Activated T-cell treated with anti-CD3 and anti-CD28 coated beads, Interleukin-2, amount 50 U/mL, for 1 hour (primary cell): ENCODE measurements around the gene MICAL3.

Source experiments
- DNase-seq: peaks from one replicate; pipeline ENCODE4 v3.0.0-alpha.2; 2020

Gene MICAL3

DNA sequence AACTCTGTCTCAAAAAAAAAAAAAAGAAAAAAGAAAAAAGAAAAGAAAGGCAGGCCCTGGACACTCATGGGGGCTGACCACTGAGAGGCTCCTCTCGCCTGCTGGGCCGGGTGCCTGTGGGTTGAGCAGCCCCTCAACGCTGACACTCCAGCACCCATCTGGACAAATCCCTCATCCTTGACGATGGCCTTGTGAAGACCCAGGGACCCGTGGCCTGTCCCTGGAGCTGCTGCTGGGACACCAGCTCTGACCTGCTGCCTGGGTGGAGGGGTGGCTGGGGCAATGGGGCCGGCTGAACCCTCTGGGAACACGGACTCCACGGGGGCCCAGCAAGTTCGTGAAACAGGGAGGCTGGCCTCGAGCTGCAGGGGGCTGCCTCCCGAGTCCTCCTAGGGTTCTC is 239.6 kb downstream of the MICAL3 start:
- no peak for DNase-seq

DNA sequence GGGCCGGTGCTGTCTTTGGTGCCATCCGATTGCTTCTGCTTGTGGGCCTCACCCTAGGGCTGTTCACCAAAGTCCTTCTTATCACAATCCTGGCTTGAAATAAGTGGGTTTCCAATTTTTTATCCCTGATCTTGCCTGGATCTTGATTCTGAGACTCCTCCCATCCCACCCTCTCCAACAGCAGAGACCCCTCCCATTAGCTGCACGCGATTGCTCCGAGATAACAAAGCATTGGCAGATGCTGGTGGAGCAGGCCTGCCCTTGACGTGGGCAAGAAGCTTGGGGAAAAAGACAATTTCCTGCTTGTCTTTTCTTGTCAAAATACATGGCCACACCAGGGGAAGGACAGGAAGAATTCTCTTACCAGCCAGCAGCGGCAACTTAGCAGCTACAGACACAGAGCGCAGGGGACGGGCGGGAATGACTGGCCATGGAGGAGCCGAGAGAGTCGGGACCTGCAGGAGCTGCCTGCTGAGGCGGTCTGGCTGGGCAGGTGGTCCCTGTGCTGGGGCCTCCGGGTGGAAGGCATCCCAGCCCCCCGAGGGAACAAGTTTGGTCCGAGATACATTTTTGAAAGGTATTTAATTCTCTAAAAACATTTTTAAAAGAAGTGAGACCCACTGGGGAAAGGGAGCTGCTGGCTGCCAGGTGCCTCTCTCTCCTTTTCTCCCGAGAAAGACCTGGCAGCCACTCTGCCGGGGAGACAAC is 240.4 kb downstream of the MICAL3 start:
- DNase-seq, result no peak

DNA sequence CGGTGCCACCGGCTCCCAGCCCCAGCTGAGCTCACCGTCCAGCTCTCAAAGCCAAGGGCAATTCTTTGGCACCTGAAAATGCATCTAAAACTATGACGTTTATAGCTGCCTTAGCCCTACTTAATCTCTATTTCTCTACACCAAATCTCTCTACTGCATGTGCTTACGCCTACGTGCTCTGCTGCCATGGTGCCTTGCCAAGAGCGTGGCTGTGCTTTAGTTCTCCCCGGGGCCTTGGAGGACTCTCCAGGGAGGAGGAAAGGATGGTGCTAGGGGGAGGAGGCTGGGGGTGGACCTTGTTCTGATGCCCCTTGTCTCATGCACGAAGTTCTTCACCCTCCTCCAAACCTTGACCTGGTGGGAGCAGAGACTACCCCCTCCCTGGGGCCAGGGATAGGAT is 241.0 kb downstream of the MICAL3 start:
- no peak for DNase-seq

DNA sequence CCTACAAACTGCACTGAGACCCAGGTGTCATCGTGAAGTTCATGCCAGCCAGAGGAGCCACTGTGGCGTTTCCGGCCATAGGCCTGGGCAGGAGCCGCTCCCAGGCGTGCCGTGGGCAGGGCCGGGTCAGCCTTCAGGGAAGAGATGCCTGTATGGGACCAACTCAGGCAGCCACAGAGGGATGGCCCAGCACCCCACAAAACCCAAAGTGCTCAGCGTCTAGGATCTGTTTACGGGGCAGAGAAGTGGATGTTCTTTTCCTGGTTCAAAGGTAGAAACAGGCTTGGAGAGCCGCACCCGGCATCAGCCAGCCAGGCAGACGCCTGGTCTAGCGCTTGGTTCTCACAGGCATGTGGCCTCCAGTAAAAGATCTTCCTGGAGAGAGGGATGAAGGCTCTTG is 241.7 kb downstream of the MICAL3 start:
- no peak for DNase-seq

DNA sequence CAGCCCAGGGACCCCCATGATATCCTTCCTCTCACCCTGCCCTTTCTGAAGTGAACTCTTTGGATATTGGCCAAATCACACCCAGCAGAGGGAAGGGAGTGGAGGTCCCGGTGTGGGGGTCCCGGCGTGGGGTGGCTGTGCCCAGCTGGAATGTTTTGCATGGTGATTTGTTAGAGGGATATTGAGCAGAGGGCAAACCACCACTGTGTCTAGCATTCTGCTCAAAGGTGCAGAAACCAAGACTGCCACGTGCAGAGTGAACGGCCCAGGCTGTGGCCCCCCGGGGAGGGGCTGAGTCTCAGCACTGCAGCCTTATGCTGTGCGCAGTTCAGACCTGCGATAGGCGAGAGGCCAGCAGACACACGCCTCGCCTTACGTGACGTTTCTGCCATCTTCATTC is 242.2 kb downstream of the MICAL3 start:
- no peak for DNase-seq

DNA sequence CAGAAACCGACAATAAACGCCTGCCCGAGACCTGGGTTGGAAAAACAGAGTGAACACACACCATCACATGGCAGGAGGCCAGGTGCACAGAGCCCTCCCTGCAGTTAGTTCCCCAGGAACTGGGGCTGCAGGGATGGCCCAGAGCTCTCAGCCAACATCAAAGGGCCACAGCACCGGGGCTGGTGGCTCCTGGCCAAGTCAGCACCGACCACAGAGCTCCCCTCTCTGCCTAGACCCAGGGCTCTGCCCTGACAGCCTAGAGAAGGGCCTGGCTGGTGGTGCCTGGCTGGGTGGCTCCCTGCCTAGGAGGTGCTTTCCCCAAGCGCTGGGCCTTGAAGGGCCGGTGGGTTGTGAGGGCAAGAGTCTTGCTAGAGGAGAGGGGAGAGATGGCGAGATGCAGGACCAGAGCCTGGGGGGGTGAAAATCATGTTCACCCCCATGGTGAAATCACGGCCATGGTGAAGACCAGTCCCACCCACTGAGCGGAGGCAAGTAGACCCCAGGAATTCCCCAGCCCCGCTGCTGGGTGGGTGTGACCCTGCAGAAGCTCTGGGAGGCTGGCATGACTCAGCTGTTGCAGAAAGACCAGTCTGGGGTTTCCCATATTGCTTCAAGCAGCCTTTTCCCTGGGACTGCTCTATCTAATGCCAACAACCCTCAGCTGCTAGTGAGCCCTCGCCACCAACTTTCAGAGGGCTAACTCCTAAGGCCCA is 242.9 kb downstream of the MICAL3 start:
- peak; percentile 54 for DNase-seq

DNA sequence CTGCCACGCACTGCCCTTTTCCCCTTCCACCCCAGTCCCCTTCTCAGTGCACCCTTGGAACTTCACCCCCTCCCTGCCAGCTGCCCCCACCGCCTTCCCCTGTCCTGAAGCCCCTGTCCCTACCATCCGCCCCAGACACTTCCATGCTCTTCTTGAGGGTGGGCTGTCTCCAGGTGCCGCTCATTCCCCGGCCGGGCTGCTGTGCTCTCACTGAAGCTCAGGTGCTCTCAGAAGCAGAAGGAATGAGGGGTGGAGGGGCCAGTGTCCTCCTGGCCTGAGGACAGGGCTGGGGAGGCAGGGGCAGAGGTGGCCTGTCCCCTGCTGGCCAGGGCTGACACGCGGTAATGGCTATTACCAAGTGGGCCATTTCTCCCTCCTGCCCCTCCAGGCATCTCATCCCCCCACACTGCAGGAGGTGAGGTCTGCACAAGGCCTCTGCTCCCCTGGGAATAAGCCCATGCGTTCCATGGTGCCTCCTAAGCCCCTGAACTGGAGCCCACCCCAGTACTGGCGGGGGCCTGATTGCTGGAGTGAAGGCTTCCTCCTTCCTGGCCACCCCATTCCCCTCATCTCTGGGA is 243.5 kb downstream of the MICAL3 start:
- DNase-seq, result no peak

DNA sequence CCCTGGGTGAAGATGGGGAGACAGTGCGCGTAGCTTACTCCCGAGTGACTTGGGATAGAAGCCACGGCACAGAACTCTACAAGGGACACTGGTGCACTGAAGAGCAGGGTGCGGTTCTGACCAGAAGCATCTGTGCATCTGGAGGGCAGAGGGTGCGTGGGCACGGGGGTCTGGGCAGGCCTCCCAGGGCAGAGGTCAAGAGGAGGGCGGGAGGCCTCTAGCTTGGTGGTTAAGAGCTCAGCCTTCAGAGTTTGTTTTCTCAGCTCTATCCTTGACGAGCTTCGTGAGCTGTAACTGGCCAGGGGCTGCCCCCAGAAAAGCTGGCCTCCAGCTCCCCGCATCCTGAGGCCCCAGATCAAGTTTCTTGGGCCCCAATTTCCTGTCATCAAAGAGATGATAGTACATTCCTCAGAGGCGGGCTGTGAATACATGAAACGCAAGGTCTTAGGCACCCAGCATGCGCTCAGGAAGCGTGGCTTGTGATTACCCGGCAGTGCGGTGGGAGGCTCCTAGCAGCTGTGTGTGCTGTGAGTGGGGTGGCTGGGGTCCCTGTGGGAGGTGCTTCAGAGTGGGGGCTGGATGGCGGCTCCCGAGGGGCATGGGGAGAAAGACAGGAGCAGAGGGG is 244.1 kb downstream of the MICAL3 start:
- no peak for DNase-seq

DNA sequence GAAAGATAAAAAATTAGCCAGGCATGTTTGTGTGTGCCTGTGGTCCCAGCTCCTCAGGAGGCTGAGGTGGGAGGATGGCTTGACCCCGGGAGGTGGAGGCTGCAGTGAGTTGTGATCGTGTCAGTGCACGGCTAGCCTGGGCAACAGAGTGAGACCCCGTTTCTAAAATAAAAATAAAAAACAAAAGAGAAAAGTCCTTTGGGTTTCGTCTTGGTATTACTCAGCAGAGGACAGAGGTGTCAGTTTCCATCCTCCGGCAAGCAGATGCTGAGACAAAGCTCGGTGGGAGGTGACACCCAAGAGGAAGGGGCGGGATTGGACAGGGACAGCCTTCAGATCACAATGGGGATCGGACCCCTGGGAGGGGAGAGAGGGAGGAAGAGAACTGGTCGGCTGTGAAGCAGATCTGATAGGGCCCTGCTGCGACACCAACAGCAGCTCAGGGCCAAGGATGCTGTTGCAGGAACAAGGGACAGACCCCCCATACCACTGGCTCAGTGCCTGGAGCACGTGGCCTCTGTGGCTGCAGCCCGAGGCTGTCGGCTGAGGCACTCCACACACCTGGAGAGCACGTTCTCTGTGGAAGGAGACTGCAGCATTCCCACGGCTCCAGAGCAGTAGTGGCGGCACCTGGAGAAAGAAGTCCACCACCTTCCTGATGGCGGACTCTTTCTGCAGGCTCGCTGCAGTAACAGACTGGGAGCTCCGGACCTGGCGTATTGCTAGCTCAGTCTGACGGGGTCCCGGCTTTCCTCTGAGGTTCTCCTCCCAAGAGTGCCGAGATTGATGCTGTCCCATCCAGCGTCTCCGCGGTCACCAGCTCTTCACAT is 244.9 kb downstream of the MICAL3 start:
- no peak for DNase-seq

DNA sequence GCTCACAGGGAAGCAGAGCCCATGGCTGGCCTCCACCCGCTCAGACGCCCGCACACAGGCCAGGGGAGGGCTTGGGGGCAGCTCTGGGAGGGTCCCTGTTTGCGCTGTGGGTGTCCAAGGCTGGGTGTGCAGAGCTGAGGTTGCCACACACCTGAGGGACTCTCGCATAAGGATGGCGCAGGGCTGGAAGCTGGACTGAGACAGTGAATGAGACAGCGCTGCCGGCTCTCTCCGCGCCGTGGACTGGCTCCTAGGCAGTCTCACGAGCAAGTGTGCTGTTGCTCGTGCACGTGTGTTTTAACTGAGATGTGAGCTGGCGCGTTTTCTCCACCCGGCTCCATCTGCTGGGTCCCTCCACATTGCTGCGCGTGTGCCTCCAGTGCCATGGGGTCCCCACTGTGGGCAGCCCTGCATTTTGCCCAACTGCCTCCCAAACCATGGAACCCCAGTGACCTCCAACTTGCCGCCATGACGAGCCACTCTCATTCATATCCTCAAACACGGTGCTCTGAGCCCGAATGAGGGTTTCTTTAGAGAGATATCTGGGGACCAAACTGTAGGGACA is 245.9 kb downstream of the MICAL3 start:
- no peak for DNase-seq

DNA sequence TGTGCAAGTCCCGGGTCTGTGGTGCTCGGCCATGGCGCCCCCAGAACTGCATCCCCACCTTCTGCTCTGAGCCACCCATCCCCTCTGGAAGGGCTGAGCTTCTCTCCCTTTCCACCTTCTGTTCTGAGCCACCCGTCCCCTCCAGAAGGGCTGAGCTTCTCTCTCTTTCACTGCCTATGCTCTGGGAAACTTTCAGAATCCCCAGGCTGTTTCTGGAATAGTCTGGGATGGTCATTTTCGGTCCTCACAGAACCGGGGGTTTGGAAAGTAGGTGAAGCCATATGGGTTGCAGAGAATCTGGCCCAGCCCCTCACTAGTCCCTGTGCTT is 246.7 kb downstream of the MICAL3 start:
- DNase-seq, result no peak

DNA sequence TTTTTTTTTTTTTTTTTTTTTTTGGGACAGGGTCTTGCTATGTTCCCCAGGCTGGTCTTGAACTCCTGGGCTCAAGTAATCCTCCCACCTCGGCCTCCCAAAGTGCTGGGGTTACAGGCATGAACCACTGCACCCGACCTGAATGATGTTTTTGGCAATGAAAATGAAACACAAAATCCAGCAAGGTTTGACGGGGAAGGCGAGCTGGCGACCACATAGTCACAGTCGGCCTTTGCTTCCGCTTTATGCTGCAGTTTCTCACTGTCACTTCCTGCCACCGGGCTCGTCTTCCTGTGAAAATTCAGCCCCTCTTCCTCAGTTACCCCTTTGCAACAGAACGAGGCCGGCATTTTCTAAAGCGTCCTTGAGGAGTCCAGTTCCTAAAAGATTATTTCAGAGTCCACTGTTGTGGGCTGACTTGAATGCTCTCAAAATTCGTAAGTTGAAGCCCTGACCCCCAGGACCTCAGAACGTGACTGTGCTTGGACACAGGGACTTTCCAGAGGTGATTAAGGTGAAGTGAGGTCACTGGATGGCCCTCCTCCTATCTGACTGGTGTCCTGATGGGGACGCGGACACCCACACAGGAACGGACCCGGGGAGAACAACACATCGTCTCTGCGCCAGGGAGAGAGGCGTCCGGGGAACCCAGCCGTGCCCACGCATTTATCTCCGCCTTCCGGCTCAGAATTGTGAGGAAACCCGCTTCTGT is 247.2 kb downstream of the MICAL3 start:
- peak; percentile 63 for DNase-seq

DNA sequence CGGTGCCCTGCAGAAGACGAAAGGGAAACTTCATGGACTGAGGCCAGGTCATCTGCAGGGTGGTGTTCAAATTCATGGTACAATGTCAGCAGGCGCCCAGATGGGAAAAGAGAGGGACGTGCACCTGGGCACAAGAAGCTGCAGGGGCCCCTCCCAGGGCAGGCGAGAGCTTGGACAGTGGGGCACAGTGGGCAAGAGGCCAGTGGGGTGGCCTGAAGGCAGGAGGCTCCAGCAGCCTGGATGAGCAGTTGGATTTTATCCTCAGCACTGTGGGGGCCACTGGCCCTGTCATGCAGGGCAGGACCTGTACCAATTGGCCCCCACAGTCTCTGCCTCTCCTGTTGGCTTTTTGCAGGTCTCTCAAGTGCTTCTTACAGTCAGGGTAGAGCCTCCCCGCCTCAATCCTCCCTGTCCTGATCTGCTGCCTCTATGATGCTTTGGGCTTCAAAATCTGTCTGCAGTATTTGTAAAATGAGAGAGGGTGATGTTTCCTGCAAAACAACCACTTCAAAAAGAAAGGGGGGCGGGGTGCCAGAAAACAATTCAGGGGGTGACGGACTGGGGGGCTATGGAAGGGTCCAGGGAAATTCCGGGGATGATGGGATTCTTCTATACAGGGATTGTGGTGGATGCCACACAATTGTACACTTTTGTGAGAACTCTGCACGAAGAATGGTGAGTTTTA is 248.4 kb downstream of the MICAL3 start:
- no peak for DNase-seq

DNA sequence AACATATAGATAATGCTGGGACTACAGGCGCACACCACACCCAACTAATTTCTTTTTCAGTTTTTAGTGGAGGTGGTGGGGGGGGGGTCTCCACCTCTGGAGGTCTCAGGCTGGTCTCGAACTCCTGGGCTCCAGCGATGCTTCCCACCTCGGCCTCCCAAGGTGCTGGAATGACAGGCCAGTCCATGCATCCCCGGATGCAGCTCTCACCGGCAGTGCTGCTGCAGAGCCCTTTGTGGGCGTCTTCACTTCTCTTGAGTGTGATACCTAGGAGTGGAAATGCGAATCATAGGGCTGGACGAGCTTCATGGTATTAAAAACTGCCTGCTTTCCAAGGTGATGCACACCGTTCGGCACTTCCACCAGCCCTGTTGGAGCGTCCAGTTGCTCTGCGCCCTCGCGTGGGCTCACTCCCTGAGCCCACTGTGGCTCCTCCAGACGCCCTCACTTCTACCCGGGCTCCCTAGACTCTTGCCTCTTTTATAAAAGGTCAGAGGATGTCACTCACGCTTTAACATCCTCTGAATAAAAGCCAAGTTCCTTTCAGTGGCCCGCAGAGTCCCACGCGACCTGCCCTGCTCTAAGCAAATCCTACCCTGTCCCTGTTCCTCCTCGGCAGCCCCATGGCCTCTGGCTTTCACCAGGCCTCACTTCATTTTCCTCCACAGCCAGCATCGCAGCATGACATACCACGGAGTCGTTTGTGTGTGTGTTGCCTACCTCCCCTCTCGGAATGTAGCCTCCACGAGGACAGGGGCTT is 249.3 kb downstream of the MICAL3 start:
- DNase-seq, result no peak

DNA sequence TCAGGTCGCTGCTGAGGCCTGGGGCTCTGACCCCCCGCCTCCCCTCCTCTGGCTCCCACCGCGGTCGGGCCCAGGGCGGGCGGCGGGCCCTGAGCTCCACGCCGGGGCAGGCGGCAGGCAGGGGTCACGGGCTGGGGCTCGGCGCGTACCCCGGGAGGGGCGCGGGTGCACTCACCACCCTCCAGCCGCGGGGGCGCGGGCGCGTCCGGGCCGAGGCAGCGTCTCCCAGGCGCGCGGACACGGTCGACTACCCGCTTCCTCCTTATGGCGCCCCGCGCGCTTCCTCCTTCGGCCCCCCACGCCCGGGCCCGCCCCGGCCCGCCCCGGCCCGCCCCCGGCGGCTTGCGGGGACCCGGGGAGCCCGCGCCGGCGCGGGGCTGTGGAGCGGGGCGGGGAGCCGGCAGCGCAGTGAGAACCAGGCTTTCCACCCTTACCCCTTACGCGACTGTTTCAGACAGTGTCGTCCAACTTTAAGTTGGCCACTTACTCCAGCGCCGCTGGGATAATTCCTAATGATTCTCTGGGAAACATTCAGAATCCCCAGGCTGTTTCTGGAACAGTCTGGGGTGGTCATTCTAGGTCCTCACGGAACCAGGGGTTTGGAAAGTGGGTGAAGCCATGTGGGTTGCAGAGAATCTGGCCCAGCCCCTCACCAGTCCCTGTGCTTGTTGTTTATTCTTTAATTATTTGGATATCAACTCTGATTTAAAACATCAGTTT is 250.0 kb downstream of the MICAL3 start, which contains the start of gene BID:
TSS of gene BID (minus strand) at position 264 of the 720 bp plus-strand sequence. CDS start 24,353 bp downstream, outside the sequence.
- peak; percentile 61 for DNase-seq

DNA sequence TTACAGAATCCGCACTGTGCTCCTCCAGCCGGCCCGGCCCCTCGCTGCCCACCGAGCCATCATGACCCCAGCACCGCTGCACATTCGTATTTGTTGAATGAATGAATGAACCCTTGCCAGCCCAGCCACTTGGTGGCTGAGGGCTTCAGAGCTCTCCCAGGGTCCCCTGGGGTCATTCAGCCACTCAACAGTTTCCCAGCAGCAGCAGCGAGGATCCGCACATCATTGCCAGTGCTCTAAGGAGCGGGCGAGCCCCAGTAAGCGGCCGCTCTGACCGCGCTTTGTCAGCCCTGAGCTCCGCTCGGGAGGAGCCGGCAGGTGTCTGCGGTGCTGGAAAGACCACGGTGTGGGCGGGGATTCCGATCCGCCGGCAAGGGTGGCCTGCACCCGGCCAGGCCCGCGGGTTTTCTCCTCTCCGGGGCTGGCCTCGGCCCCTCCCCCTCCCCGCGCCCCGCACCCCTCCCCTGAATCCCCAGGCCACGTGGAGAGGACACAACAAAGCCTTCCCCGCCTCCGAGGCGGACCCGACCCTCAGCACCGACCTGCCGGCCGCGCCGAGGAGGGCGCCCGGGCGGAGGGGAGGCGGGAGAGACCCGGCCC is 250.7 kb downstream of the MICAL3 start:
- peak; percentile 71 for DNase-seq

DNA sequence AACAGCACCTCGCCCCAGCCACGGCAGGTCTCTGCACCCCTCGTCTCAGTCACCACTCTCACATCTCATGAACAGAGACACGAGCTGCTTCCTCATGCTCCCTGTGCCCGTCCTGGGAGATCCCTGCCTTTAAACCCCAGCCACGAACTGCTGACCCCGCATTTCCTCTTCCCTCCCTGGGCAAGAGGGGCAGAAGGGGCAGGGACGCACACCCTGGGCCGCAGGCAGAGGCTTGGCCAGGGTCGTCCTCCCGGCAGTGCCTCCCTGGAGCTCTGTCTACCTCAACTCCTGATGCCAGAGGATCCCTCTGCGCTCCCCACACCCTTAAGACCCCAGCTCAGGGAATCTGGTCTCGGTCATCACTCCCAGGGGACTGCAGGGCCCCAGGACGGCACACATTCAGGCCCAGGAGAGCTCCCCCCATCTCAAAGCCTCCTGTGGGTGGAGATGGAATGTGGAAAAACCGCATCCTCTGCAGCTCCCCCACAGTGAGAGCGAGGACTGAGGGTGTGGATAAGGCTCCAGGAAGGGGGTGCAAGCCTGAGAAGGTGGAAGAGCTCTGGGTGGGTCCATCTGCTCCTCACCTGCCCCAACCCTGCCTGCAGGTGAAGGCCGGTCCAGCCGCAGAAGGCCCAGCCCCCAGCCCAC is 251.3 kb downstream of the MICAL3 start:
- no peak for DNase-seq

DNA sequence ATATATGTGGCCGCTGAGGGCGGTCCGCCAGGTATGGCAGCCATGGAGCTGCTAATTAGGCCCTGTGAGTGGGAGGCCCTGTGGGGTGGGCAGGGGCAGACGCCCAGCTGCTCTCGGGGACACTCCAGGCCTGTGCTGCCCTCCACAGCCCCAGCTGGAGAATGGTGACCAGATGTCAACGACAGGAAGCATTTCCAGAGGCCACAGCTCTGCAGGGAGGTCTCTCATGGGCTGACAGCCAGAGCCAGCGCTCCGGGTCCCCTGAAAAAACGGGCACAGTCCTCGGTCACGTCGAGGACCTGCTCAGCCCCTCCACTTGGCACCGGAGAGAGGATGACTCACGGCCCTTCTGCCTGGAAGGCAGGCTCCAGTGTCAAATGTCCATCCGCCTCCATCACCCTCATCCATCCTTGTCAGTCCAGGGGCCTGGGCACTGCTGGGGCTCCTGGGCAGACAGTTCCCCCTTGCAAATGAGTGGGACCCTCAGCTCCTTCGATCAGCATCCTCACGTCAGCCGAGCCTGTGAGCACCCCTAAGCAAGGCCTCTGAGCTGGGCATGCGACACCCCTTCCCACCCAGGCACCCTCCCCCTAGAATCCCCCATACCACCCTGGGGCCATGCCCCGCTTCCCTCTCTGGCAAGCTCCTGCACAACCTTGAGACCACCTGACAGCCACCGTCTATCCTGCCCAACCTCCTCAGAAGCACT is 252.0 kb downstream of the MICAL3 start:
- DNase-seq, result no peak
